Activated CD4-positive, CD25-positive, alpha-beta regulatory T cell treated with anti-CD3 and anti-CD28 coated beads, Interleukin-2, amount 50 U/mL, for 24 hours (primary cell): ENCODE results near the gene POLN.
A peak's percentile ranks its signal among the peaks of the same experiment; 100 is the strongest.
"Not testable (repeated sequence)": the region's sequence is repeated elsewhere in the genome, so short reads cannot be mapped to it uniquely, and the experiment has no call there.

Experiments used
- ATAC-seq, 2 donors: fragments of 150-1000 bp; cut with Tn5 transposase; one replicate each; pipeline ENCODE4 v1.10.0; 2021; ENCODE audit warnings: mild to moderate bottlenecking in 1 of 2, moderate library complexity in 1 of 2

Gene POLN

GRCh38 chr4:2250357-2251072 is 8.6 kb upstream of the POLN start:
- ATAC-seq = no peak

DNA sequence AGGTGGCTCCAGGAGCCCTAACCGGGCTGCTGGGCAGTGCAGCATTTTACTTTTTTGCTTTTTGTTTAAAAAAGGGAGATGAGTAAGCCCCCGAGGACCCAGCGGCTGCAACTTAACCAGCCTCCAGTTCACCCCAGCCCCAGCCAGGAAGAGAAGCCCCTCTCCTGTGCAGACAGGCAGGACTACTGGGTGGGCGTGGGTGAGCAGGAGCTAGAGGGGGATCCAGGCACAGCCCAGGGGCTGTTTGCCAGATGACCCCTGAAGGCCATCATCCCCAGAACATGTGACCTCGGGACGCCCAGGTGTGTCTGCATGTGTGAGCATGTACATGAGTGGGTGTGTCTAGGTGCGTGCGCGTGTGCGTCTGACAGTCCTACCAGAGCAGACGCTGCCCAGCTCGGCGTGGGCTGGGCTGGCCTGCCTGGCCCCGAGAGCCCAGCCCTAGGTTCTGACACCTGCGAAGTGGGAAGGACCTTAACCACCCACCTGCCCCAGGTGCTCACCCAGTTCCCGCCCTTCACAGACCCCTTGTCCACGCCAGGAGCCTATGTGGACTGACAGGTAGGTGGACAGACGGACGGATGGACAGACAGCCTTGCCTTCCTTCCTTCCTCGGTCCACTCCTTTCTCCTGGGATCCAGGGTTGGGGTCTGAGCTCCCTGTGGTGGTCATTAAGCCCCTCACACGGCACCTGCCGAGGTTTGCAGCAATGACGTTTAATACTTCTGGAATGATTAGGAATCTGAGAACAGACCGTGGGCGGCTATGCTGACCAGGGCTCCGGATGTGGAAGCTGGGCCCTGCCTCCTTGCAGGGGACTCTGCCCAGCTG is 7.8 kb upstream of the POLN start:
- no peak for ATAC-seq

- ATAC-seq = no peak
These were observed 6.9 kb upstream of the POLN start for GRCh38 chr4:2248821-2249261.

DNA sequence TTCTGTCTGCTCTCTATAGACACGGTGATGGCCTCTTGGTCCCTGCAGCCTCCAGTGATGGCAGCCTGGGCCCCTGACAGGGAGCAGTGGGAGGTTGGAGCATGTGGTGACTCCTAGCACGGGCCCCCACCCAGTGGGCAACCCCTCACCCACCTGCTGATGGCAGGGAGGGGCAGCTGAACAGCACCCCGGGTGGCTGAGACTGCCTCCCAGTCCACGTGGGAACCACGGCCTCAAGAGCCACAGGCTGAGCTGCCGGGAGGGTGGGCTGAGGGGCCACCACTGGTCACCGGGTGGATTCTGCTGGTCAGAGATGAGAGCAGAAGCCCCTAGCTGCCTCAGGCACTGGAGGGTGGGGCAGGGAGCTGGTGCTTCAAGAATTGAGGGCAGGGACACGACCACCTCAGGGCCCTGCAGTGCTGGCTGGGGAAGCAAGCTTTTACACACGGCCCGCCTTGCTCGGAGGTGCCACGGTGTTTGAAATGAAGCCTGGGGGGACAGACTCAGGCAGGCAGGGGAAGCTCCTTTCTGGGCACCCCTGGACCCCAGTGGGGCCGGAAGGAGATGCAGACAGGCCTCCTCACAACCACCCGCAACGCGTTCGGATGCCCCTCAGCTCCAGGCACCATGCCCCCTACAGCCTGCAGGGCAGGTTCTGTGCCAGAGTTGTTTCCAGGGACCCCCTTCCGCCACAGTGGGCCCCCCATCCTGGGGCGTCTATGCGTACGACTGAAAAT is 6.3 kb upstream of the POLN start:
- ATAC-seq = no peak

DNA sequence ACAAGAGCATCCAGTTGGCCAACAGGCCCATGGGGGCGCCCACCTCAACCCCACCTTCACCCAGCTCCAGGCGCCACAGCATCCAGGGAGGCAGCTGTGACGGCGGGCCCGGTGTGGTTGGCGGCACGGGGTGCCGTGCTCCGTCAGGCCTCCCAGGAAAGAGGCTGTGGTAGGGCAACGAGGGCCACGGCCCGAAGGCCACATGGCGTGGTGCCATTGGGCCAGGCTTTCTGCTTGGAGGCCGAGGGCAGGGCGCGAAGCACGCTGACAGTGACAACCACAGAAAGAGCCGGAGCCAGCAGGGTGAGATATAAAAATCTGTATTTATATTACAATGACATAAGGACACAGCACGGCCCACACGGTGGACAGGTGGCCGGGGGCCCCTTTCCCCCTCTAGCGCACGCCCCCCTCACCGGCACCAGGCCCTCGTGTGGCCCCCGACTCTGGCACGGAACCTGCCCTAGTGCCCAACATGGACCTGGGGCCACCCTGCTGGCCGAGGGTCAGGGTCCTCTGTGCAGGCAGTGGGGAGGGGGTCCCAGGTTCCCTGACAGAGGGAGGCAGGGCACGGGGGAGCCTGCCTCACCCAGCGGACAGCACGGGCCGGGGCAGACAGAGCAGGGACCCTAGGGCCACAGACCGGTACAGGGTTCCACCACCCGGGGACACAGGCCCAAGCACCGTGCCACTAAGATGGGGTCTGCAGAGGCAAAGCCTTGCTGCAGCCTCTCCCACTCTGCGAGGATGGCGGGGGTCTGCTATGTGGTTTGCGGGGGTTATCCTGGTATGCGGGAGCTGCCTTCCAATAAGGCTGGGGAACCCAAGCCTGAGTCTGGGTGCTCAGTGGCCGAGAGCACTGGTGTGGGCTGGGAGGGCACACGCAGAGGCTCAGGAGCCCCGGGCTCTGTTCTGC is 5.5 kb upstream of the POLN start:
- no peak for ATAC-seq

DNA sequence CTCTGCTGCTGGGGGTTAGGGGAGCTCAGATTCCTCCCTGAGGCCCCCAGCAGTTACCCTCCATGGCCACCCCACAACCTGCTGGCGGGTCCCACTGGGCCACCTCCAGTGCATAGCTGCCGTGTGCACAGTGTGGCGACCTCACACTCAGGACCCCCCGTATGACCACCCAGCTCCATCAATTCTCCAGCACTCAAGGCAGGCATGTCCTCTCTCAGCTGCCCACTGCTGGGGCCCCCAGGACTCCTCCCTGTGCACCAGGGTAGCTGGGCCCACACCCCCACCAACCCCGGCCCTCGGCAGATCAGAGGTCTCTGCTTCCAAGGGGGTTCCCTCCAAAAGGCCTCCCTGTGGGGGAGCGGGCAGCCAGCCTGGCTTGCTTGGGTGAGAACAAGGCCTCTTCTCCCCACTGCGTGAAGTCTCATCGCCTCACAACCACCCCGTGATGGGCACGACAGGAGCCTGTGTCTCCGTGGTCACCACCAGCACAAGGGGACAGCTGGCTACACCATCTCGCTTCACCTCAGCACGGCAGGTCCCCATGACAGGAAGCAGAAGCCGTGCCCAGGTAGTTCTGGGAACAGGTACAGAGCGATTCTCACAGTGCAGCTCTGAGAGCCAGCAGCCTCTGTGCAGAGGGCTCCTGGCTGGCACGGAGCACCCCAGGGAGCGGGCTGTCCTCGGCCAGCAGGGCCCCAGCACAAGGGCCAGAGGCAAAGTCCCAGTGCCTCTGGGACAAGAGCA is 4.6 kb upstream of the POLN start:
- ATAC-seq = no peak

- ATAC-seq = no peak
These were observed 3.9 kb upstream of the POLN start for GRCh38 chr4:2245787-2246275.

- no peak for ATAC-seq
These were observed 3.3 kb upstream of the POLN start for GRCh38 chr4:2245057-2245786.

- no peak for ATAC-seq
These were observed 1.9 kb upstream of the POLN start for GRCh38 chr4:2243681-2244380.

DNA sequence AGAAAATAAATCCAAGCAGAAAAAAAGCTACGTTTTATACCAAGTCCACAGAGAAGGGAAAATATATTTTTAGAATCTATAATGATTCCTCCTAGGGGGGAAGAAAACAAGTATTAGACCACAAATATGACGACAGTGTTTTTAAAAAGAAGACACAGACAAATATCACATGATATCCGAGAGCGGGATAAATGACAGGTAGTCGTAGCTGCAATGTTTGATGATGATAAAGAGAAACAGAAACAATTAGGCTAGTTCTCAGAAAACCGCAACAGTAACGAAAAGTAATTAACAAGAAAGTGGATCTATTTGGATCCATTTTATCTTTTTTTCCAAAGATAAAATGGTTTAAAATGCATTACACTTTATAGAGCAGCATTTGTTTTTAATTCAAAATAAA is 918 bp downstream of the POLN start:
- no peak for ATAC-seq

- ATAC-seq = no peak
These were observed 4.8 kb downstream of the POLN start for GRCh38 chr4:2236944-2237666.

DNA sequence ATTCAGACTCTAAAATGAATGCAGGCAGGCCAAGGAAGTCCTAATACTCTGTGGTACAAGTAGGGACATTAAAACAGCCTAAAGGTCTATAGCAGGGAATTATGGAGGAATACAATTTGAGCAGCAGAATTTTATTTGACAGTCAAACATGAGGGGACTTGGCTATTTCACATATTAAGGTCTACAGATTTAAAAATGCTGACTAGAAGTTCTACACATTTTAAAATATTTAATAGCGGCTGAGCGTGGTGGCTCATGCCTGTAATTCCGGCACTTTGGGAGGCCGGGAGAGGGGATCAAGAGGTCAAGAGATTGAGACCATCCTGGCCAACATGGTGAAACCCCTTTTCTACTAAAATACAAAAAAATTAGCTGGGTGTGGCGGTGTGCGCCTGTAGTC is 10.8 kb downstream of the POLN start:
- no peak for ATAC-seq

DNA sequence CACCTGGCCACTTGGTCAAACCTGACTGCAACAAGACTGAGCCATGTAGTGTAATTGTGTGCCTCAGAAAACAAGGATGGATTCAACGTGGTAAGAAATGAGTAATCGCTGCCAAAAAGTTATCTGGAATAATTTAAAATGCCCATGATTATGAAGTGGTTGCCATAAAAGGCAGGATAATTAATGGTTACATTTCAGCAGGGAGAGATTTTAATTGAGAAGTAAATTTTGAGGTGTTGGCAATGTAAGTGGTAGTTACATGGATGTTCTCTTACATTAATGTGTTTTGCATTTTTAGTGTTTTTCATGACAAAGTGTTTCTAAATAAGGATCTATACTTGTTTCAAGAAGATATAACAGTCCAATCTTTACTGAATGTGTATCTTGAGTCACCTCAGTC is 15.7 kb downstream of the POLN start:
- ATAC-seq = no peak

- no peak for ATAC-seq
These were observed 19.1 kb downstream of the POLN start for GRCh38 chr4:2222838-2223237.

- ATAC-seq = not testable (repeated sequence)
These were observed 20.5 kb downstream of the POLN start for GRCh38 chr4:2221378-2221777.

- peak; percentile 81 to 90 for ATAC-seq
These were observed 21.8 kb downstream of the POLN start for GRCh38 chr4:2220016-2220630.

DNA sequence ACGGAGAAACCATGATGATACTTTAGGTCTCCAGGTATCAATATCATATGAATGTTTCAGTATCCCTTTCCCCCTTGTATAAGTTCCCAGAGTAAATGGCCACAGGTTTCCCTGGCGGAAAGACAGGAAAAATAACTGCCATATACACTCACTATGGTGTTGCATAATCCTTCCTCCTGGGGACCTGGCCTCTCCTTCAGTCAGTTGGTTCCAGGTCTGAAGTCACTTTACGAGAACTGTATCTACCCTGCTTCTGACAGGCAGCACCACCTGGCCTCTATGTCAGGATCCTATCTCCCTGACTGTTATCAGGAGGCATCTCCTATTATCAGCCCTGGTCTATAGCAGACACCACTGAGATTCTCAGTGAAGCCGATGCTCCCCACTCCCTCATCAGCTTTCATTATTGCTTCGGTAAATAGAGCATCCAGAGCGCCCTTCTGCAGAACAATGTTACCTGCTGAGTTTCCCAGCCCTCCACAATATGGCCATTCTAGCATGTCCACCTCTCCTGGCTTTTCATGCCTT is 22.6 kb downstream of the POLN start:
- no peak for ATAC-seq

DNA sequence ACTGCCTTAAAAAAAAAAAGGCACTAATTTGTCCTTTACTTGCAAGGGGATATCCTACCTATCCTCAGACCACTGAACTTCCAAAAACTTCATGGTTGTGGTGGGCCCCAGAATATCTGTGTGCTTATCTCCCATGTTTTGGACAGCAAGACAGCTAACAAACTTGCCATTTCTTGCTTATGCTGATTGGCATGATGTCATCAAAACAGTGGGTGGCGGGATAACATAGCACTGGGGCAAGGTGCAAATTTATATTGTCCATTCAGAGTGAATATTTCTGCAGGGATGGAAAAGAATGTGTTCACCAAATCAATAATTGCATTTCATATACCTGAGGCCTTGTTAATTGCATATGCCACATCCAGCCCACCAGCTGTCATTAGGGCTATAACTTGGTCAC is 23.5 kb downstream of the POLN start:
- ATAC-seq = no peak

DNA sequence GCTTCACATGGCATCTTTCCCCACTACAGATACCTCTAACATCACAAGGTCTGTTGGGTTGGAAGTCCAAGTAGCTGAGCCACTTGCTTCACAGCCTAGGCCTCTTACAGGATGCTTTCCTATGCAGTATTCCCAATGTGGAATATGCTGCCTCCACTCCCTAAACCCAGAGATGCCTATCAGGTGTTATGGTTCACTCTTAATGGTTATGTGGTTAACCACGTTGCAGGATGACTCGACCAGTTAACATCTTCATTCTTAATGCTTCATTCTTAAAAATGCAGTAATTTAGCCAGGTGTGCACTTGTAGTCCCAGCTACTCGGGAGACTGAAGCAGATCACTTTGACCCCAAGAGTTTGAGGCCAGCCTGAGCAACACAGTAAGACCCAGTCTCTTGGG is 24.2 kb downstream of the POLN start:
- no peak for ATAC-seq
